ENCODE measurements around the gene CCR5. TPM values are rescaled to one million over a fixed set of nuclear protein-coding genes. Genes with fewer than 3 reads are reported as not detected.

CCR5 gene
- polyA plus RNA-seq, 3 donors, result 1.2 to 3.6 (median 3.1) TPM

- H3K27ac ChIP-seq (ENCODE audit: low read depth in 1 of 2, low read length in 2 of 2), result peak overlapping the region; percentile 97 to 100
- H3K4me3 Mint-ChIP-seq, result peak overlapping the region; percentile 37 to 95
- DNase-seq, result peak; percentile 75 to 98 (median 91)
- H3K4me1 ChIP-seq (ENCODE audit: control insufficient read depth in 1 of 2, insufficient read depth in 2 of 2, low read length in 2 of 2), result peaks cover 43 to 47% of the 10 kb centered on the region in 2 donors
- H3K36me3 ChIP-seq (replicated peaks in 1 of 2; ENCODE audit: control insufficient read depth in 1 of 2, insufficient read depth in 2 of 2, low read length in 2 of 2), result peaks cover 6 to 9% of the 10 kb centered on the region in 2 donors
- peak overlapping the region; percentile 52 for H3K4me2 ChIP-seq (replicated peaks; ENCODE audit: extremely low read depth, low read length, poor library complexity, severe bottlenecking)
- intact Hi-C loops (cut with micrococcal nuclease), result loop anchor here (2.0 to 10.0 kb wide), 4 partner anchors 38 to 1238 kb away; no protein-coding TSS in a partner anchor
- WGBS (ENCODE audit: insufficient coverage), result 31% methylated on average over 5 of the region's 11 CpGs
- H3K9ac ChIP-seq (ENCODE audit: insufficient read depth, low read length, poor library complexity, severe bottlenecking), result peak overlapping the region; percentile 85
- H3K27me3 Mint-ChIP-seq (ENCODE audit: low read depth in 3 of 3), result peaks cover 0 to 7% (median 0%) of the 10 kb centered on the region in 3 donors
- H3K4me3 ChIP-seq (replicated peaks in 1 of 3; ENCODE audit: low read depth in 2 of 3, low read length in 3 of 3), result peak overlapping the region in 1 of 3 experiments; percentile 53
- H3K4me1 Mint-ChIP-seq, result peaks cover 58% of the 10 kb centered on the region
- H3K27me3 ChIP-seq (ENCODE audit: control insufficient read depth in 2 of 2, insufficient read depth in 2 of 2, low read length in 2 of 2), result no peaks in the 10 kb centered on the region
- H4K20me1 ChIP-seq (ENCODE audit: insufficient read depth, low read length), result no peaks in the 10 kb centered on the region
- H3K9me3 Mint-ChIP-seq, result no peaks in the 10 kb centered on the region
- TF ChIP-seq CTCF (IDR thresholded peaks at IDR 0.05), result no peak
- H3K36me3 Mint-ChIP-seq, result peaks cover 21 to 29% of the 10 kb centered on the region in 2 donors
- H2AFZ ChIP-seq (ENCODE audit: insufficient read depth, low read depth, low read length, poor library complexity, severe bottlenecking), result no peak overlapping the region
- peak overlapping the region; percentile 100 for H3K27ac Mint-ChIP-seq
- peaks cover 10% of the 10 kb centered on the region for H3K79me2 ChIP-seq (ENCODE audit: insufficient read depth, low read length)
- no peaks in the 10 kb centered on the region for H3K9me3 ChIP-seq (replicated peaks in 1 of 2; ENCODE audit: control insufficient read depth in 1 of 2, insufficient read depth in 1 of 2, low read length in 2 of 2)
Observed at GRCh38 chr3:46405301-46406019, 34.7 kb downstream of the CCR5 start.

GRCh38 chr3:46406443-46406787, 35.7 kb downstream of the CCR5 start:
- H3K4me2 ChIP-seq (replicated peaks; ENCODE audit: extremely low read depth, low read length, poor library complexity, severe bottlenecking), result peak overlapping the region; percentile 68
- H3K9me3 Mint-ChIP-seq, result no peaks in the 10 kb centered on the region

More at GRCh38 chr3:46406443-46406787, 35.7 kb downstream of the CCR5 start:
- H3K27me3 Mint-ChIP-seq (ENCODE audit: low read depth in 3 of 3), result peaks cover 0 to 7% (median 0%) of the 10 kb centered on the region in 3 donors
- peak overlapping the region; percentile 100 for H3K27ac Mint-ChIP-seq
- peaks cover 10% of the 10 kb centered on the region for H3K79me2 ChIP-seq (ENCODE audit: insufficient read depth, low read length)
- H3K4me3 Mint-ChIP-seq, result peak overlapping the region; percentile 58 to 95
- peaks cover 21 to 29% of the 10 kb centered on the region in 2 donors for H3K36me3 Mint-ChIP-seq
- no peak for TF ChIP-seq CTCF (IDR thresholded peaks at IDR 0.05)
- 8% methylated on average over 4 of the region's 4 CpGs for WGBS (ENCODE audit: insufficient coverage)
- H4K20me1 ChIP-seq (ENCODE audit: insufficient read depth, low read length), result no peaks in the 10 kb centered on the region
- peak overlapping the region in 1 of 3 experiments; percentile 74 for H3K4me3 ChIP-seq (replicated peaks in 1 of 3; ENCODE audit: low read depth in 2 of 3, low read length in 3 of 3)
- peaks cover 43 to 47% of the 10 kb centered on the region in 2 donors for H3K4me1 ChIP-seq (ENCODE audit: control insufficient read depth in 1 of 2, insufficient read depth in 2 of 2, low read length in 2 of 2)
- H3K27me3 ChIP-seq (ENCODE audit: control insufficient read depth in 2 of 2, insufficient read depth in 2 of 2, low read length in 2 of 2), result no peaks in the 10 kb centered on the region
- DNase-seq, result peak; percentile 96 to 99 (median 97)
- peak overlapping the region; percentile 97 to 100 for H3K27ac ChIP-seq (ENCODE audit: low read depth in 1 of 2, low read length in 2 of 2)
- H3K36me3 ChIP-seq (replicated peaks in 1 of 2; ENCODE audit: control insufficient read depth in 1 of 2, insufficient read depth in 2 of 2, low read length in 2 of 2), result peaks cover 6 to 9% of the 10 kb centered on the region in 2 donors
- H3K4me1 Mint-ChIP-seq, result peaks cover 58% of the 10 kb centered on the region
- H2AFZ ChIP-seq (ENCODE audit: insufficient read depth, low read depth, low read length, poor library complexity, severe bottlenecking), result peak overlapping the region; percentile 53
- intact Hi-C loops (cut with micrococcal nuclease), result loop anchor here in 1 of 2 donors (2.0 to 10.0 kb wide), 4 partner anchors 39 to 1239 kb away; no protein-coding TSS in a partner anchor
- H3K9ac ChIP-seq (ENCODE audit: insufficient read depth, low read length, poor library complexity, severe bottlenecking), result peak overlapping the region; percentile 85
- H3K9me3 ChIP-seq (replicated peaks in 1 of 2; ENCODE audit: control insufficient read depth in 1 of 2, insufficient read depth in 1 of 2, low read length in 2 of 2), result no peaks in the 10 kb centered on the region

Measured in CD14-positive monocyte (primary cell).